ENCODE results near the gene SRPRA. TPM values are rescaled to one million over a fixed set of nuclear protein-coding genes. Genes with fewer than 3 reads are reported as not detected.

Gene SRPRA
- polyA plus RNA-seq, 1 donor (not counting 4 experiments of a cell fraction or from before 2014, with no cell fraction given) = 56.0 TPM

- dilution Hi-C loops (cut with MboI; ENCODE audit: extremely low pct_ligation_motif_present, low sequenced_read_pairs) = no loop called here
- no peak for TF ChIP-seq EZH2 (IDR thresholded peaks at IDR 0.05; ENCODE audit: low read length)
- H3K9me3 ChIP-seq (ENCODE audit: control insufficient read depth, low read depth, low read length) = no peaks in the 10 kb centered on the region
- no peak overlapping the region for H2AFZ ChIP-seq (ENCODE audit: control insufficient read depth, low read length)
- FAIRE-seq (no peak), DNase-seq (ENCODE audit: low read depth, low spot score) (no peak)
- no peaks in the 10 kb centered on the region for H3K4me1 ChIP-seq (ENCODE audit: control insufficient read depth, extremely low read depth, insufficient read depth, low read length)
- H3K9me1 ChIP-seq (ENCODE audit: control insufficient read depth, extremely low read depth, insufficient read depth, low read length) = no peaks in the 10 kb centered on the region
- H3K4me3 ChIP-seq (ENCODE audit: control insufficient read depth in 2 of 3, extremely low read depth in 1 of 3, insufficient read depth in 2 of 3, low read depth in 1 of 3, low read length in 3 of 3) = no peak overlapping the region
- H3K27ac ChIP-seq (ENCODE audit: control insufficient read depth, insufficient read depth, low read length) = no peak overlapping the region
- H3K36me3 ChIP-seq (ENCODE audit: control insufficient read depth in 2 of 2, extremely low read depth in 1 of 2, insufficient read depth in 2 of 2, low read length in 2 of 2) = peaks cover 0 to 5% of the 10 kb centered on the region in 2 experiments
- H3K79me2 ChIP-seq (ENCODE audit: control insufficient read depth, insufficient read depth, low read length) = peaks cover 4% of the 10 kb centered on the region
- H4K20me1 ChIP-seq (ENCODE audit: control insufficient read depth, extremely low read depth, insufficient read depth, low read length) = no peaks in the 10 kb centered on the region
- H3K27me3 ChIP-seq (ENCODE audit: control insufficient read depth, extremely low read depth, insufficient read depth, low read length) = no peaks in the 10 kb centered on the region
- no peak overlapping the region for H3K9ac ChIP-seq (ENCODE audit: control insufficient read depth, extremely low read depth, insufficient read depth, low read length)
- H3K4me2 ChIP-seq (ENCODE audit: control insufficient read depth, extremely low read depth, insufficient read depth, low read depth, low read length) = no peak overlapping the region
Observed at GRCh38 chr11:126229858-126230540, 38.7 kb downstream of the SRPRA start.

DNA sequence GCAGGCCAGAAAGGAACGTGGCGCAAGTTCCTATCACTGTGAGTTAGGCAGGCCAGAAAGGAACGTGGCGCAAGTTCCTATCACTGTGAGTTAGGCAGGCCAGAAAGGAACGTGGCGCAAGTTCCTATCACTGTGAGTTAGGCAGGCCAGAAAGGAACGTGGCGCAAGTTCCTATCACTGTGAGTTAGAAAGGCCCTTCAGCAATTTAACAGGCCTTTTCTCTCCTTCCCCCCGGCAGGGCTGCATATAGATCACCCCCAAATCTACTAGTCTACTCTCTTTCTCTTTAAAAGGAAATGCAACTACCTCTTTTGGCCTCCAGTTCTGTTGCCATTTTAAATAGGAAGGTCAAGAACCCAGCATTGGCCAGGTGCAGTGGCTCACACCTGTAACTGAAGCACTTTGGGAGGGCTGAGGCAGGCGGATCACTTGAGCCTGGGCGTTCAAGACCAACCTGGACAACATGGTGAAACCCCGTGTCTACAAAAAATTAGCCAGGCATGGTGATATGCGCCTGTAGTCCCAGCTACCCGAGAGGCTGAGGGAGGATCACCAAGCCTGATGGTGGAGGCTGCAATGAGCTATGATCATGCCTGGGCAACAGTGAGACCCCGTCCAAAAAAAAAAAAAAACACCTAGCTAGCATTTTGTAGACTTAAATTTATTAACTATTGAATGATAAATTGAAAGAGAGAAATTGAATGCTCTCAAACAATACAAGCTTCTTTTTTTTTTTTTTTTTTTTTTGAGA lies 42.2 kb downstream of the SRPRA start:
- Histone ChIP-seq H3K9me1 (ENCODE audit: control insufficient read depth, extremely low read depth, insufficient read depth, low read length) (no peaks in the 10 kb centered on the region), H3K27ac (ENCODE audit: control insufficient read depth, insufficient read depth, low read length) (no peak overlapping the region), H3K79me2 (ENCODE audit: control insufficient read depth, insufficient read depth, low read length) (peaks cover 12% of the 10 kb centered on the region), H3K4me2 (ENCODE audit: control insufficient read depth, extremely low read depth, insufficient read depth, low read depth, low read length) (no peak overlapping the region), H3K36me3 (ENCODE audit: control insufficient read depth in 2 of 2, extremely low read depth in 1 of 2, insufficient read depth in 2 of 2, low read length in 2 of 2) (peaks cover 0 to 5% of the 10 kb centered on the region in 2 experiments), H3K9me3 (ENCODE audit: control insufficient read depth, low read depth, low read length) (no peaks in the 10 kb centered on the region), H3K4me3 (ENCODE audit: control insufficient read depth in 2 of 3, extremely low read depth in 1 of 3, insufficient read depth in 2 of 3, low read depth in 1 of 3, low read length in 3 of 3) (no peak overlapping the region), H2AFZ (ENCODE audit: control insufficient read depth, low read length) (no peak overlapping the region), H3K4me1 (ENCODE audit: control insufficient read depth, extremely low read depth, insufficient read depth, low read length) (no peaks in the 10 kb centered on the region), H3K27me3 (ENCODE audit: control insufficient read depth, extremely low read depth, insufficient read depth, low read length) (no peaks in the 10 kb centered on the region), H3K9ac (ENCODE audit: control insufficient read depth, extremely low read depth, insufficient read depth, low read length) (no peak overlapping the region), H4K20me1 (ENCODE audit: control insufficient read depth, extremely low read depth, insufficient read depth, low read length) (no peaks in the 10 kb centered on the region)
- DNase-seq (ENCODE audit: low read depth, low spot score) (no peak), FAIRE-seq (no peak)
- dilution Hi-C loops (cut with MboI; ENCODE audit: extremely low pct_ligation_motif_present, low sequenced_read_pairs) = no loop called here
- no peak for TF ChIP-seq EZH2 (IDR thresholded peaks at IDR 0.05; ENCODE audit: low read length)
- TF ChIP-seq, protein P1, sequence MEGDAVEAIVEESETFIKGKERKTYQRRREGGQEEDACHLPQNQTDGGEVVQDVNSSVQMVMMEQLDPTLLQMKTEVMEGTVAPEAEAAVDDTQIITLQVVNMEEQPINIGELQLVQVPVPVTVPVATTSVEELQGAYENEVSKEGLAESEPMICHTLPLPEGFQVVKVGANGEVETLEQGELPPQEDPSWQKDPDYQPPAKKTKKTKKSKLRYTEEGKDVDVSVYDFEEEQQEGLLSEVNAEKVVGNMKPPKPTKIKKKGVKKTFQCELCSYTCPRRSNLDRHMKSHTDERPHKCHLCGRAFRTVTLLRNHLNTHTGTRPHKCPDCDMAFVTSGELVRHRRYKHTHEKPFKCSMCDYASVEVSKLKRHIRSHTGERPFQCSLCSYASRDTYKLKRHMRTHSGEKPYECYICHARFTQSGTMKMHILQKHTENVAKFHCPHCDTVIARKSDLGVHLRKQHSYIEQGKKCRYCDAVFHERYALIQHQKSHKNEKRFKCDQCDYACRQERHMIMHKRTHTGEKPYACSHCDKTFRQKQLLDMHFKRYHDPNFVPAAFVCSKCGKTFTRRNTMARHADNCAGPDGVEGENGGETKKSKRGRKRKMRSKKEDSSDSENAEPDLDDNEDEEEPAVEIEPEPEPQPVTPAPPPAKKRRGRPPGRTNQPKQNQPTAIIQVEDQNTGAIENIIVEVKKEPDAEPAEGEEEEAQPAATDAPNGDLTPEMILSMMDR (optimal IDR thresholded peaks at IDR 0.05 in 1 of 3, IDR thresholded peaks at IDR 0.05 in 1 of 3, conservative IDR thresholded peaks at IDR 0.05 in 1 of 3; ENCODE audit: extremely low read depth in 1 of 3, insufficient read depth in 2 of 3, low read length in 3 of 3) = no peak

Data from keratinocyte (primary cell).